Fibroblast of lung (primary cell): Measurements from ENCODE around the gene VPS13C. TPM values are rescaled to one million over a fixed set of nuclear protein-coding genes. Genes with fewer than 3 reads are reported as not detected.
A peak's percentile ranks its signal among the peaks of the same experiment; 100 is the strongest.

Experiments
- DNase-seq, 2 donors: peaks; one replicate each; pipeline versions ENCODE4 v3.0.0 to v3.0.0-alpha.2; 2010; ENCODE audit warnings: low read depth in 2 of 2
- H2AFZ ChIP-seq: 2 replicates; pipeline ENCODE4 v1.5.1; 2012; ENCODE audit warnings: low read length, control low read depth, inconsistent platforms
- H3K27ac ChIP-seq: 2 replicates; pipeline ENCODE4 v1.5.1; 2011; ENCODE audit warnings: low read length, control low read depth; ENCODE audit not compliant: insufficient read depth
- H3K27me3 ChIP-seq: 2 replicates; pipeline ENCODE4 v1.5.1; 2011; ENCODE audit warnings: mild to moderate bottlenecking, low read length; ENCODE audit not compliant: control insufficient read depth, insufficient read depth
- H3K36me3 ChIP-seq: 2 replicates; pipeline ENCODE4 v1.5.1; 2011; ENCODE audit warnings: low read length; ENCODE audit not compliant: control insufficient read depth, insufficient read depth
- H3K4me1 ChIP-seq: 2 replicates; pipeline ENCODE4 v1.5.1; 2011; ENCODE audit warnings: low read length; ENCODE audit not compliant: control insufficient read depth, insufficient read depth; ENCODE audit errors: extremely low read depth
- H3K4me2 ChIP-seq: 2 replicates; pipeline ENCODE4 v1.5.1; 2011; ENCODE audit warnings: low read length, control low read depth; ENCODE audit not compliant: insufficient read depth; ENCODE audit errors: extremely low read depth
- H3K4me3 ChIP-seq, 4 experiments: fragments of 200-600 bp in 1 of 4; sonication (generic) in 1 of 4; replicated peaks in 1 of 4; 2 replicates each; pipeline ENCODE4 v1.5.1; 2011 to 2016; ENCODE audit warnings: low read length in 4 of 4, low read depth in 3 of 4, mild to moderate bottlenecking in 3 of 4, control low read depth in 2 of 4, inconsistent platforms in 1 of 4, mixed read lengths in 1 of 4; ENCODE audit not compliant: insufficient read depth in 1 of 4; ENCODE audit errors: control extremely low read depth in 1 of 4
- H3K79me2 ChIP-seq: 2 replicates; pipeline ENCODE4 v1.5.1; 2012; ENCODE audit warnings: mild to moderate bottlenecking, low read length, inconsistent platforms; ENCODE audit not compliant: control insufficient read depth, insufficient read depth
- H3K9ac ChIP-seq: 2 replicates; pipeline ENCODE4 v1.5.1; 2011; ENCODE audit warnings: mild to moderate bottlenecking, low read length, control low read depth; ENCODE audit not compliant: insufficient read depth
- H3K9me3 ChIP-seq: 2 replicates; pipeline ENCODE4 v1.5.1; 2012; ENCODE audit warnings: low read depth, low read length; ENCODE audit not compliant: control insufficient read depth, insufficient read depth
- H4K20me1 ChIP-seq: 2 replicates; pipeline ENCODE4 v1.5.1; 2011; ENCODE audit warnings: low read length; ENCODE audit not compliant: control insufficient read depth, insufficient read depth; ENCODE audit errors: extremely low read depth
- CTCF ChIP-seq, 2 donors: IDR thresholded peaks in 1 of 2; conservative IDR thresholded peaks in 1 of 2; 1 replicate in 1 of 2; 2 replicates in 1 of 2; pipeline ENCODE4 v1.5.1; 2011 to 2012; ENCODE audit warnings: low read length in 2 of 2, control low read depth in 1 of 2, inconsistent platforms in 1 of 2, low read depth in 1 of 2, mild to moderate bottlenecking in 1 of 2
- EZH2 ChIP-seq: IDR thresholded peaks from 2 replicates; pipeline ENCODE4 v1.5.1; 2012; ENCODE audit warnings: low read length, control low read depth, mild to moderate bottlenecking; ENCODE audit errors: missing control alignments
- polyA plus RNA-seq, 2 donors: library from polyadenylated mRNA; depleted of rRNA in 1 of 2; stranded (reverse) in 1 of 2; unstranded in 1 of 2; fragments of >200 nt; gene quantifications; 2 replicates each; pipeline ENCODE4 v1.2.1, GENCODE V29; 2011 to 2012; ENCODE audit warnings: missing spikeins in 1 of 2
- total RNA-seq: library from RNA; depleted of rRNA; stranded (reverse); fragments of >200 nt; gene quantifications from 2 replicates; pipeline ENCODE4 v1.2.1, GENCODE V29; 2014

VPS13C gene
- total and polyA plus RNA-seq, 2 donors (not counting 1 experiment from before 2014, with no cell fraction given) = 19.6 to 82.7 TPM

GRCh38 chr15:62067448-62068044 is 7.3 kb upstream of the VPS13C start:
- peak overlapping the region; percentile 10 to 41 (median 28) for H3K4me3 ChIP-seq
- DNase-seq = peak in 1 of 2 donors; percentile 6

GRCh38 chr15:62066663-62067447 is 6.6 kb upstream of the VPS13C start, which contains the start of gene C2CD4A:
Gene C2CD4A, plus strand, starts transcription at chr15:62066977. Its CDS starts 637 bp downstream, at chr15:62067614.
- Histone ChIP-seq H3K4me3 (peak within 1 kb of the TSS; percentile 10 to 41 (median 28)), H3K9ac (no peak within 1 kb of the TSS), H3K27ac (no peak within 1 kb of the TSS), H2AFZ (peak within 1 kb of the TSS; percentile 21), H3K4me1 (no peaks in the 10 kb centered on the region), H3K4me2 (peak within 1 kb of the TSS; percentile 62), H3K27me3 (peaks cover 21% of the 10 kb centered on the region), H3K79me2 (no peaks in the 10 kb centered on the region), H3K36me3 (no peaks in the 10 kb centered on the region), H4K20me1 (no peaks in the 10 kb centered on the region), H3K9me3 (no peaks in the 10 kb centered on the region)
- peak; percentile 41 to 68 for DNase-seq
- TF ChIP-seq CTCF (conservative IDR thresholded peaks at IDR 0.05 in 1 of 2, IDR thresholded peaks at IDR 0.05 in 1 of 2; ENCODE audit: low read depth in 1 of 2, low read length in 2 of 2) (peak in 1 of 2 donors; percentile 10), EZH2 (no peak)

More at GRCh38 chr15:62067448-62068044, 7.3 kb upstream of the VPS13C start:
- Histone ChIP-seq H4K20me1 (no peaks in the 10 kb centered on the region), H2AFZ (peak overlapping the region; percentile 21), H3K9me3 (no peaks in the 10 kb centered on the region), H3K27me3 (peaks cover 18% of the 10 kb centered on the region), H3K79me2 (no peaks in the 10 kb centered on the region), H3K27ac (no peak overlapping the region), H3K36me3 (no peaks in the 10 kb centered on the region), H3K9ac (no peak overlapping the region), H3K4me1 (no peaks in the 10 kb centered on the region), H3K4me2 (peak overlapping the region; percentile 62)
- TF ChIP-seq CTCF (conservative IDR thresholded peaks at IDR 0.05 in 1 of 2, IDR thresholded peaks at IDR 0.05 in 1 of 2; ENCODE audit: low read depth in 1 of 2, low read length in 2 of 2) = no peak
- peak; percentile 91 for TF ChIP-seq EZH2
